HepG2 (cell line): Measurements from ENCODE around the gene CDA. TPM values are rescaled to one million over a fixed set of nuclear protein-coding genes. Genes with fewer than 3 reads are reported as not detected.

Experiments used
- ATAC-seq: fragments of 200-7000 bp; cut with Tn5 transposase; 3 replicates; pipeline ENCODE4 v1.9.1; 2020; ENCODE audit warnings: mild to moderate bottlenecking, moderate library complexity
- BruUV-seq: library from RNA; stranded (reverse); fragments of 400-500 nt; replicated peaks from 2 replicates; lab custom pipeline; 2021; lab: Mats Ljungman, UMichigan
- CTCF ChIA-PET: fragments of 300-600 bp; formaldehyde crosslinking; extraction: SDS; loops from one replicate; lab custom pipeline; 2021; ENCODE audit warnings: low total read pairs, inconsistent platforms, low intra/inter-chr PET ratio; lab: Yijun Ruan, JAX
- POLR2A ChIA-PET: fragments of 350-600 bp; sonication (Branson Sonifier 250); formaldehyde crosslinking; loops from one replicate; lab custom pipeline; 2020; ENCODE audit warnings: antibody characterized with exemption, inconsistent platforms; lab: Yijun Ruan, JAX
- DNase-seq: peaks from one replicate; pipeline ENCODE4 v3.0.0-alpha.2; 2015; ENCODE audit warnings: low spot score
- FAIRE-seq: peaks from 3 replicates; lab custom pipeline; 2011; peaks lifted over from hg19 to GRCh38; lab: Jason Lieb, UNC
- H2AFZ ChIP-seq: one replicate; pipeline ENCODE4 v1.6.1; 2011; ENCODE audit warnings: low read length, inconsistent platforms
- H3K27ac ChIP-seq: fragments of 300-600 bp; 3 replicates; pipeline ENCODE4 v1.8.0; 2011; ENCODE audit warnings: mixed run types, mild to moderate bottlenecking, mixed read lengths, low read length, inconsistent platforms; ENCODE audit not compliant: insufficient read depth; ENCODE audit errors: extremely low read length
- H3K27me3 ChIP-seq, 2 experiments: fragments of 200-600 bp in 1 of 2; 2 replicates in 1 of 2; 3 replicates in 1 of 2; pipeline versions ENCODE4 v1.6.0 to v1.8.0; 2011; ENCODE audit warnings: low read length in 2 of 2, mild to moderate bottlenecking in 2 of 2, moderate library complexity in 2 of 2, inconsistent platforms in 1 of 2; ENCODE audit not compliant: insufficient read depth in 2 of 2, control insufficient read depth in 1 of 2
- H3K36me3 ChIP-seq, 2 experiments: fragments of 200-600 bp in 1 of 2; replicated peaks in 1 of 2; 2 replicates in 1 of 2; 3 replicates in 1 of 2; pipeline versions ENCODE4 v1.5.1 to v1.8.0; 2011; ENCODE audit warnings: low read length in 2 of 2, inconsistent platforms in 1 of 2; ENCODE audit not compliant: insufficient read depth in 2 of 2, control insufficient read depth in 1 of 2
- H3K4me1 ChIP-seq: 2 replicates; pipeline ENCODE4 v1.5.1; 2012; ENCODE audit warnings: low read length, inconsistent platforms; ENCODE audit not compliant: insufficient read depth
- H3K4me2 ChIP-seq: 2 replicates; pipeline ENCODE4 v1.6.0; 2011; ENCODE audit warnings: low read depth, low read length, inconsistent platforms
- H3K4me3 ChIP-seq, 3 experiments: fragments of 200-600 bp in 1 of 3; sonication (generic), shearing (Covaris generic) in 1 of 3; replicated peaks in 1 of 3; 2 replicates each; pipeline ENCODE4 v1.5.1; 2011 to 2016; ENCODE audit warnings: low read length in 3 of 3, inconsistent platforms in 2 of 3, low read depth in 2 of 3, mild to moderate bottlenecking in 2 of 3, control low read depth in 1 of 3, mixed read lengths in 1 of 3; ENCODE audit not compliant: insufficient read depth in 1 of 3
- H3K79me2 ChIP-seq: one replicate; pipeline ENCODE4 v1.6.1; 2011; ENCODE audit warnings: low read length, inconsistent platforms; ENCODE audit not compliant: insufficient read depth
- H3K9ac ChIP-seq: 2 replicates; pipeline ENCODE4 v1.6.0; 2011; ENCODE audit warnings: mild to moderate bottlenecking, low read depth, low read length, inconsistent platforms; ENCODE audit not compliant: insufficient read depth
- H3K9me3 ChIP-seq: 2 replicates; pipeline ENCODE4 v1.5.1; 2012; ENCODE audit warnings: mild to moderate bottlenecking, low read length
- H4K20me1 ChIP-seq: 2 replicates; pipeline ENCODE4 v1.6.0; 2011; ENCODE audit warnings: inconsistent platforms, mild to moderate bottlenecking, low read length, moderate library complexity; ENCODE audit not compliant: insufficient read depth
- KLF15 ChIP-seq: sonication (generic); formaldehyde crosslinking; IDR thresholded peaks from 2 replicates; pipeline ENCODE4 v1.8.1; 2023; ENCODE audit warnings: borderline replicate concordance, mild to moderate bottlenecking, inconsistent platforms, missing genetic modification reagents, mixed read lengths
- MBNL3 ChIP-seq: fragments of 250-450 bp; sonication (Bioruptor Pico); conservative IDR thresholded peaks from 2 replicates; pipeline ENCODE4 v1.8.0; 2022; ENCODE audit warnings: mild to moderate bottlenecking, inconsistent platforms
- NR2F6 ChIP-seq, 2 experiments: IDR thresholded peaks; 2 replicates each; pipeline ENCODE4 v1.6.1; 2016; ENCODE audit warnings: antibody characterized with exemption in 1 of 2, mild to moderate bottlenecking in 1 of 2
- PRMT3 ChIP-seq: sonication (generic); formaldehyde crosslinking; IDR thresholded peaks from 2 replicates; pipeline ENCODE4 v1.8.1; 2022; ENCODE audit warnings: low read depth, mild to moderate bottlenecking, moderate library complexity, missing genetic modification reagents, borderline replicate concordance
- U2AF1 ChIP-seq: fragments of 200-400 bp; formaldehyde crosslinking; optimal IDR thresholded peaks from 2 replicates; pipeline ENCODE3; 2017; ENCODE audit warnings: mild to moderate bottlenecking, low read depth, low read length
- ZNF335 ChIP-seq: sonication (generic); formaldehyde crosslinking; IDR thresholded peaks from 2 replicates; pipeline ENCODE4 v1.4.0; 2020; ENCODE audit warnings: missing genetic modification reagents
- WGBS: methylation state at CpG from one replicate; pipeline ENCODE4 v1.1.6; 2017; ENCODE audit warnings: low lambda C conversion rate; 5-methylcytosine and 5-hydroxymethylcytosine counted together
- in situ Hi-C: cut with HindIII; loops from 2 replicates; pipeline ENCODE4 v1.10.0; 2017; ENCODE audit warnings: low pct_unique_long_range_greater_than_20kb; ENCODE audit not compliant: extremely low pct_ligation_motif_present
- intact Hi-C: fragments of 100-400 bp; cut with micrococcal nuclease; formaldehyde crosslinking; loops from one replicate; pipeline ENCODE4 v1.10.0; 2022; ENCODE audit not compliant: unreplicated experiment
- polyA plus RNA-seq, 8 experiments: library from polyadenylated mRNA; depleted of rRNA in 3 of 8; stranded (reverse) in 7 of 8; unstranded in 1 of 8; fragments of >200 nt; fragmentation: Illumina TruSeq in 4 of 8; extraction: Trizol in 4 of 8; gene quantifications; 2 replicates each; pipeline versions ENCODE4 v1.2.1 to v1.2.3, GENCODE V29; 2011 to 2016; ENCODE audit warnings: low read depth in 4 of 8, missing spikeins in 1 of 8, mixed read lengths in 1 of 8; ENCODE audit not compliant: insufficient read depth in 1 of 8
- total RNA-seq, 5 experiments: library from RNA; depleted of rRNA; stranded (reverse); fragments of >200 nt; fragmentation: Illumina TruSeq; extraction: Trizol; gene quantifications; 2 replicates each; pipeline ENCODE4 v1.2.3, GENCODE V29; 2016; ENCODE audit warnings: low read depth in 1 of 5
- TF ChIP-seq, protein P1 (sequence below): sonication (generic); formaldehyde crosslinking; IDR thresholded peaks from 2 replicates; pipeline ENCODE4 v1.5.1; 2020; ENCODE audit warnings: missing genetic modification reagents, mild to moderate bottlenecking, borderline replicate concordance

The CDA gene
- total and polyA plus RNA-seq, 2 of the 13 experiments (the other 11 are each of a cell fraction or from before 2014, with no cell fraction given), result 0.66 to 2.1 TPM

DNA sequence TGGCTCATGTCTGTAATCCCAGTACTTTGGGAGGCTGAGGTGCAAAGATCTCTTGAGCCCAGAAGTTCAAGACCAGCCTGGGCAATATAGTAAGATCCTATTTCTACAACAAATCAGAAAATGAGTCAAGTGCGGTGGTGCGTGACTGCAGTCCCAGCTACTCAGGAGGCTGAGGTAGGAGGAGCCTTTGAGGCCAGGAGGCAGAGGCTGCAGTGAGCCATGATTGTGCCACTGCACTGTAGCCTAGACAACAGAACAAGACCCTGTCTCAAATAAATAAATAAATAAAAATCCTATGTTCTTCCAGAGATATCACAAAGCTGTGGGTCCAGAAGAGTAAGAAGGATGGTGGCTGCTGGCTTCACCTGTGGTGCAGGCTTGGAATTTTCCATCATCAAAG is 22.1 kb downstream of the CDA start:
- no peak for DNase-seq
- in situ Hi-C loops (no loop called here), intact Hi-C loops (no loop called here)
- Histone ChIP-seq H3K4me3 (no peak overlapping the region), H4K20me1 (no peaks in the 10 kb centered on the region), H3K4me2 (no peak overlapping the region), H3K79me2 (no peaks in the 10 kb centered on the region), H3K9me3 (no peaks in the 10 kb centered on the region), H3K4me1 (peaks cover 34% of the 10 kb centered on the region), H3K9ac (no peak overlapping the region), H2AFZ (no peak overlapping the region), H3K36me3 (no peaks in the 10 kb centered on the region), H3K27ac (no peak overlapping the region), H3K27me3 (no peaks in the 10 kb centered on the region)
- no peak for FAIRE-seq
- 98% methylated on average over 2 of the region's 2 CpGs for WGBS
- no peak for ATAC-seq
- no TSS peak for BruUV-seq
- ChIA-PET POLR2A (interaction anchor here (3.5 kb wide), 1 partner anchor 22 kb away, joined by 23 read pairs; the partner anchor contains the start of gene PINK1), CTCF (no interaction called here)
- TF ChIP-seq MBNL3 (no peak), ZNF335 (CRISPR knock-in tag) (no peak), PRMT3 (no peak), KLF15 (no peak), U2AF1 (no peak), NR2F6 (IDR thresholded peaks at IDR 0.05) (no peak), NR2F6 (CRISPR knock-in tag; IDR thresholded peaks at IDR 0.05) (no peak)

DNA sequence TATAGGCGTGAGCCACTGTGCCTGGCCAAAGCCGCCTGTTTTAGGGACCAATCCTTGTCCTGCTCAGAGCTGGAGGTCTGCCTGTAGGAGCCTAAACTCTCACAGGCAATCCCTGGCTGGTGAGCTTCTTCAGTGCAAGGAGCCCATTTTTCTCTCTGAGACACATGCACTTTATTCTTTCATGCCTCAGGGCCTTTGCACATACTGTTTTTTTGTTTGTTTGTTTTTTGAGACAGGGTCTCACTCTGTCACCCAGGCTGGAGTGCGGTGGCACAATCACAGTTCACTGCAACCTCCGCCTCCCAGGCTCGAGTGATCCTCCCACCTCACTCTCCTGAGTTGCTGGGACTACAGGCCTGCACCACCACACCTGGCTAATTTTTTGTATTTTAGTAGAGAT is 22.8 kb downstream of the CDA start:
- ATAC-seq (no peak), FAIRE-seq (no peak), DNase-seq (no peak)
- TF ChIP-seq, protein P1, sequence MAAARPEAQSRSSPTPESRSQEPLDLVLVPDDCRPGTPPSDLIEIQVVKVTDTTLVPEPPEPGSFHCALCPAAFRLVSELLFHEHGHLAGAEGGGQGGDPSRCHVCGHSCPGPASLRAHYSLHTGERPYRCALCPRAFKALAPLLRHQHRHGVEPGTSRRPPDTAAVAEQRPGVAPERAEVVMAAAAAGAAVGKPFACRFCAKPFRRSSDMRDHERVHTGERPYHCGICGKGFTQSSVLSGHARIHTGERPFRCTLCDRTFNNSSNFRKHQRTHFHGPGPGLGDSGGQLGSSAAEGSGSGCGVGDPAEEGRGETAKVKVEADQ (CRISPR knock-in tag), result no peak
- ChIA-PET POLR2A (interaction anchor here (3.5 kb wide), 1 partner anchor 21 kb away, joined by 23 read pairs; the partner anchor contains the start of gene PINK1), CTCF (no interaction called here)
- H3K79me2 ChIP-seq, result no peaks in the 10 kb centered on the region
- in situ Hi-C loops, result no loop called here
- H3K9me3 ChIP-seq, result no peaks in the 10 kb centered on the region
- no peak overlapping the region for H2AFZ ChIP-seq
- H3K27ac ChIP-seq, result no peak overlapping the region
- intact Hi-C loops, result no loop called here
- no peak overlapping the region for H3K4me3 ChIP-seq
- no peak overlapping the region for H3K4me2 ChIP-seq
- BruUV-seq, result no TSS peak
- WGBS, result 88% methylated on average over 3 of the region's 5 CpGs
- H3K36me3 ChIP-seq, result no peaks in the 10 kb centered on the region
- no peaks in the 10 kb centered on the region for H4K20me1 ChIP-seq
- peaks cover 29% of the 10 kb centered on the region for H3K4me1 ChIP-seq
- no peak overlapping the region for H3K9ac ChIP-seq
- no peaks in the 10 kb centered on the region for H3K27me3 ChIP-seq
